H9 (cell line): ENCODE measurements around the gene FGFR4. TPM values are rescaled to one million over a fixed set of nuclear protein-coding genes. Genes with fewer than 3 reads are reported as not detected.
"Not testable (repeated sequence)": the region's sequence is repeated elsewhere in the genome, so short reads cannot be mapped to it uniquely, and the experiment has no call there.

Experiments
- DNase-seq: peaks from one replicate; pipeline ENCODE4 v3.0.0-alpha.2; 2017
- H2AFZ ChIP-seq: one replicate; pipeline ENCODE4 v1.6.1; 2013; ENCODE audit warnings: mild to moderate bottlenecking, low read length, control low read depth, moderate library complexity
- H2AK5ac ChIP-seq: 2 replicates; pipeline ENCODE4 v1.6.1; 2013; ENCODE audit warnings: low read length, control low read depth, mixed read lengths; ENCODE audit not compliant: insufficient read length
- H2BK120ac ChIP-seq: one replicate; pipeline ENCODE4 v1.6.1; 2013; ENCODE audit warnings: low read depth, mild to moderate bottlenecking, low read length, control low read depth, inconsistent platforms; ENCODE audit not compliant: poor library complexity, severe bottlenecking
- H2BK12ac ChIP-seq: 2 replicates; pipeline ENCODE4 v1.6.1; 2013; ENCODE audit warnings: low read length, control low read depth, mixed read lengths, low read depth; ENCODE audit not compliant: insufficient read length
- H2BK15ac ChIP-seq: 2 replicates; pipeline ENCODE4 v1.6.1; 2013; ENCODE audit warnings: low read depth, low read length, control low read depth
- H2BK20ac ChIP-seq: one replicate; pipeline ENCODE4 v1.6.1; 2013; ENCODE audit warnings: low read depth, mild to moderate bottlenecking, low read length, control low read depth, inconsistent platforms; ENCODE audit not compliant: poor library complexity, severe bottlenecking
- H2BK5ac ChIP-seq: 2 replicates; pipeline ENCODE4 v1.6.1; 2013; ENCODE audit warnings: low read length, control low read depth, mixed read lengths; ENCODE audit not compliant: insufficient read length
- H3K14ac ChIP-seq: 2 replicates; pipeline ENCODE4 v1.6.1; 2013; ENCODE audit warnings: low read length, control low read depth; ENCODE audit not compliant: insufficient read depth
- H3K18ac ChIP-seq: 2 replicates; pipeline ENCODE4 v1.6.1; 2013; ENCODE audit warnings: low read depth, mild to moderate bottlenecking, mixed read lengths, low read length, control low read depth; ENCODE audit not compliant: insufficient read length
- H3K23ac ChIP-seq: 2 replicates; pipeline ENCODE4 v1.6.1; 2013; ENCODE audit warnings: low read length, control low read depth, mixed read lengths, low read depth; ENCODE audit not compliant: insufficient read length
- H3K23me2 ChIP-seq: 2 replicates; pipeline ENCODE4 v1.6.1; 2013; ENCODE audit warnings: low read depth, mild to moderate bottlenecking, mixed read lengths, low read length, control low read depth; ENCODE audit not compliant: insufficient read length, poor library complexity, severe bottlenecking
- H3K27ac ChIP-seq: 2 replicates; pipeline ENCODE4 v1.5.1; 2013; ENCODE audit warnings: low read length, control low read depth, mixed read lengths, low read depth; ENCODE audit not compliant: insufficient read length
- H3K27me3 ChIP-seq: 2 replicates; pipeline ENCODE4 v1.6.1; 2013; ENCODE audit warnings: low read length, control low read depth, inconsistent platforms; ENCODE audit not compliant: insufficient read depth
- H3K4ac ChIP-seq: 2 replicates; pipeline ENCODE4 v1.6.1; 2013; ENCODE audit warnings: low read depth, mild to moderate bottlenecking, control low read depth, inconsistent platforms, low read length, moderate library complexity
- H3K4me1 ChIP-seq: 2 replicates; pipeline ENCODE4 v1.6.1; 2013; ENCODE audit warnings: low read length, control low read depth, inconsistent platforms; ENCODE audit not compliant: insufficient read depth
- H3K4me2 ChIP-seq: 2 replicates; pipeline ENCODE4 v1.6.1; 2013; ENCODE audit warnings: low read length, control low read depth, mixed read lengths; ENCODE audit not compliant: insufficient read length, insufficient read depth
- H3K56ac ChIP-seq: 2 replicates; pipeline ENCODE4 v1.6.1; 2013; ENCODE audit warnings: low read depth, mild to moderate bottlenecking, mixed read lengths, low read length, control low read depth; ENCODE audit not compliant: insufficient read length
- H3K79me1 ChIP-seq: 2 replicates; pipeline ENCODE4 v1.6.1; 2013; ENCODE audit warnings: low read depth, mild to moderate bottlenecking, moderate library complexity, low read length, control low read depth, inconsistent platforms; ENCODE audit not compliant: insufficient read depth, poor library complexity, severe bottlenecking
- H3K79me2 ChIP-seq: 2 replicates; pipeline ENCODE4 v1.6.1; 2013; ENCODE audit warnings: low read length, control low read depth, inconsistent platforms; ENCODE audit not compliant: insufficient read depth
- H3K9ac ChIP-seq: 2 replicates; pipeline ENCODE4 v1.6.1; 2013; ENCODE audit warnings: low read length, control low read depth, mixed read lengths; ENCODE audit not compliant: insufficient read length; ENCODE audit errors: extremely low read depth
- H3K9me3 ChIP-seq: one replicate; pipeline ENCODE4 v1.6.1; 2013; ENCODE audit warnings: low read depth, low read length, inconsistent platforms; ENCODE audit not compliant: control insufficient read depth
- H3T11ph ChIP-seq: one replicate; pipeline ENCODE4 v1.6.1; 2013; ENCODE audit warnings: mild to moderate bottlenecking, low read length, control low read depth, inconsistent platforms
- H4K20me1 ChIP-seq: one replicate; pipeline ENCODE4 v1.6.1; 2013; ENCODE audit not compliant: control insufficient read depth, insufficient read length, insufficient read depth
- H4K5ac ChIP-seq: 2 replicates; pipeline ENCODE4 v1.6.1; 2013; ENCODE audit warnings: low read depth, mild to moderate bottlenecking, mixed read lengths, low read length, control low read depth; ENCODE audit not compliant: insufficient read length
- H4K8ac ChIP-seq: replicated peaks from 2 replicates; pipeline ENCODE4 v1.6.1; 2013; ENCODE audit warnings: low read length, control low read depth, mixed read lengths, low read depth; ENCODE audit not compliant: insufficient read length
- H4K91ac ChIP-seq: 2 replicates; pipeline ENCODE4 v1.6.1; 2013; ENCODE audit warnings: low read depth, mild to moderate bottlenecking, moderate library complexity, mixed read lengths, low read length, control low read depth; ENCODE audit not compliant: insufficient read length
- H3K27ac Mint-ChIP-seq, 3 experiments: 2 replicates in 2 of 3; 3 replicates in 1 of 3; pipeline ENCODE4 v1.8.0; 2020 to 2021; ENCODE audit warnings: mixed read lengths in 3 of 3, mild to moderate bottlenecking in 1 of 3, moderate library complexity in 1 of 3
- H3K27me3 Mint-ChIP-seq: 2 replicates; pipeline ENCODE4 v1.8.0; 2021; ENCODE audit warnings: low read depth, mild to moderate bottlenecking, moderate library complexity, mixed read lengths
- H3K36me3 Mint-ChIP-seq, 3 experiments: 2 replicates in 2 of 3; 3 replicates in 1 of 3; pipeline ENCODE4 v1.8.0; 2020 to 2021; ENCODE audit warnings: low read depth in 3 of 3, mixed read lengths in 3 of 3; ENCODE audit not compliant: insufficient read depth in 1 of 3
- H3K4me1 Mint-ChIP-seq, 2 experiments: 2 replicates each; pipeline ENCODE4 v1.8.0; 2020; ENCODE audit warnings: mixed read lengths in 2 of 2
- H3K4me3 Mint-ChIP-seq, 2 experiments: 2 replicates in 1 of 2; 3 replicates in 1 of 2; pipeline ENCODE4 v1.8.0; 2020 to 2021; ENCODE audit warnings: mild to moderate bottlenecking in 2 of 2, mixed read lengths in 2 of 2, moderate library complexity in 1 of 2
- H3K9me3 Mint-ChIP-seq, 2 experiments: 2 replicates in 1 of 2; 3 replicates in 1 of 2; pipeline ENCODE4 v1.8.0; 2020; ENCODE audit warnings: mild to moderate bottlenecking in 2 of 2, mixed read lengths in 2 of 2, moderate library complexity in 1 of 2
- WGBS: extraction: QIAGEN DNeasy Blood & Tissue Kit; methylation state at CpG from one replicate; pipeline ENCODE4 v1.1.7; 2013; ENCODE audit warnings: missing lambda C conversion rate, low lambda C conversion rate, mixed read lengths; ENCODE audit not compliant: insufficient read length; ENCODE audit errors: extremely low coverage; 5-methylcytosine and 5-hydroxymethylcytosine counted together
- total RNA-seq: library from RNA; stranded (reverse); gene quantifications from 2 replicates; pipeline ENCODE4 v1.2.1, GENCODE V29; 2021
- TF ChIP-seq, protein P1 (sequence below): fragments of 200-600 bp; sonication (generic); conservative IDR thresholded peaks from 3 replicates; pipeline ENCODE4 v1.8.0; 2021; ENCODE audit warnings: antibody characterized with exemption, mild to moderate bottlenecking

Gene FGFR4
- total RNA-seq, 1 experiment from 2014 or later = 52.8 TPM

DNA sequence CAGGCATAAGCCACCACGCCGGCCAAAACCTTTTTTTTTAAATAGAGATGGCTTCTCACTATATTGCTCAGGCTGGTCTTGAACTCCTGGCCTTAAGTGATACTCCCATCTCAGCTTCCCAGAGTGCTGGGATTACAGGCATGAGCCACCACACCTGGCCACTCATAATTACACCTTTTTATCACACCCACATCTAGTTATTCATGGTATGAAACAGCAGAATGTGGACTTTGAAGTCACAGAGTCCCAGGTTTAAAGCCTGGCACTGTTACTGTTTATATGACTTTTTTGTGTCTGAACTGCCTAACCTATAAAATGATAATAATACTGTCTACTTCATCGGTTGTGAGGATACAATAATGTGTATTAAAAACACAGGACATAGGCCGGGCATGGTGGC is 41.1 kb upstream of the FGFR4 start:
- Histone ChIP-seq H2BK12ac (no peak overlapping the region), H3T11ph (no peak overlapping the region), H2BK5ac (no peak overlapping the region), H3K4ac (no peak overlapping the region), H3K4me1 (no peaks in the 10 kb centered on the region), H2BK120ac (no peak overlapping the region), H2BK20ac (no peak overlapping the region), H3K23ac (no peak overlapping the region), H3K79me1 (no peaks in the 10 kb centered on the region), H3K56ac (no peak overlapping the region), H4K91ac (no peak overlapping the region), H3K23me2 (no peaks in the 10 kb centered on the region), H3K9me3 (no peaks in the 10 kb centered on the region), H3K4me2 (no peak overlapping the region), H4K8ac (no peak overlapping the region), H3K79me2 (no peaks in the 10 kb centered on the region), H3K14ac (no peak overlapping the region), H4K5ac (no peak overlapping the region), H2AFZ (no peak overlapping the region), H2AK5ac (no peak overlapping the region), H3K9ac (no peak overlapping the region), H2BK15ac (no peak overlapping the region), H3K27ac (no peak overlapping the region), H4K20me1 (no peaks in the 10 kb centered on the region), H3K27me3 (no peaks in the 10 kb centered on the region), H3K18ac (no peak overlapping the region)
- no CpG with 5 or more reads among the region's 4 CpGs for WGBS
- H3K36me3 Mint-ChIP-seq = peaks cover 16 to 81% (median 50%) of the 10 kb centered on the region in 3 experiments; a peak in 6 of 7 replicates
- TF ChIP-seq, protein P1, sequence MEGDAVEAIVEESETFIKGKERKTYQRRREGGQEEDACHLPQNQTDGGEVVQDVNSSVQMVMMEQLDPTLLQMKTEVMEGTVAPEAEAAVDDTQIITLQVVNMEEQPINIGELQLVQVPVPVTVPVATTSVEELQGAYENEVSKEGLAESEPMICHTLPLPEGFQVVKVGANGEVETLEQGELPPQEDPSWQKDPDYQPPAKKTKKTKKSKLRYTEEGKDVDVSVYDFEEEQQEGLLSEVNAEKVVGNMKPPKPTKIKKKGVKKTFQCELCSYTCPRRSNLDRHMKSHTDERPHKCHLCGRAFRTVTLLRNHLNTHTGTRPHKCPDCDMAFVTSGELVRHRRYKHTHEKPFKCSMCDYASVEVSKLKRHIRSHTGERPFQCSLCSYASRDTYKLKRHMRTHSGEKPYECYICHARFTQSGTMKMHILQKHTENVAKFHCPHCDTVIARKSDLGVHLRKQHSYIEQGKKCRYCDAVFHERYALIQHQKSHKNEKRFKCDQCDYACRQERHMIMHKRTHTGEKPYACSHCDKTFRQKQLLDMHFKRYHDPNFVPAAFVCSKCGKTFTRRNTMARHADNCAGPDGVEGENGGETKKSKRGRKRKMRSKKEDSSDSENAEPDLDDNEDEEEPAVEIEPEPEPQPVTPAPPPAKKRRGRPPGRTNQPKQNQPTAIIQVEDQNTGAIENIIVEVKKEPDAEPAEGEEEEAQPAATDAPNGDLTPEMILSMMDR = no peak
- no peak overlapping the region for H3K4me3 Mint-ChIP-seq
- H3K9me3 Mint-ChIP-seq = no peaks in the 10 kb centered on the region
- no peaks in the 10 kb centered on the region for H3K4me1 Mint-ChIP-seq
- H3K27me3 Mint-ChIP-seq = no peaks in the 10 kb centered on the region
- no peak overlapping the region for H3K27ac Mint-ChIP-seq
- no peak for DNase-seq

DNA sequence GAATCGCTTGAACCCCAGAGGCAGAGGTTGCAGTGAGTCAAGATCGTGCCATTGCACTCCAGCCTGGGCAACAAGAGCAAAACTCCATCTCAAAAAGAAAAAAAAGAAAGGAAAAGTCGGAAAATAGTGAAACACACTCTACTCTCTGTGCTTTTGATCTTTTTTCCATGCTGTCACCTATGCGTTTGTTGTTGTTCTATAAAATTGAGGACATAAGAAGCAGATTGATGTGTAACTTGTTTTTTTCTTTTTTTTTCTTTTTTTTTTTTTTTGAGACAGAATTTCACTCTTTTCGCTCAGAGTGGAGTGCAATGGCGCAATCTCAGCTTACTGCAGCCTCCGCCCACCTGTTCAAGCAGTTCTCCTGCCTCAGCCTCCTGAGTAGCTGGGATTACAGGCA is 38.2 kb upstream of the FGFR4 start:
- H3K79me1 ChIP-seq, H3K23me2 ChIP-seq, H3T11ph ChIP-seq, H3K4me1 Mint-ChIP-seq, H3K23ac ChIP-seq, H3K14ac ChIP-seq, H3K9me3 ChIP-seq, H3K4me3 Mint-ChIP-seq, H2BK5ac ChIP-seq, H3K4me1 ChIP-seq, H2BK120ac ChIP-seq, H3K27me3 Mint-ChIP-seq, H2BK15ac ChIP-seq, H4K8ac ChIP-seq, H2BK20ac ChIP-seq, H3K4me2 ChIP-seq, H2BK12ac ChIP-seq, H4K5ac ChIP-seq, H2AK5ac ChIP-seq, H3K27me3 ChIP-seq, H4K20me1 ChIP-seq, H3K9me3 Mint-ChIP-seq, H3K27ac Mint-ChIP-seq, H4K91ac ChIP-seq, H3K9ac ChIP-seq, H3K4ac ChIP-seq, H3K18ac ChIP-seq, DNase-seq, H3K27ac ChIP-seq, H3K79me2 ChIP-seq, H2AFZ ChIP-seq, H3K56ac ChIP-seq: not testable (repeated sequence)
- WGBS = no CpG with 5 or more reads among the region's 7 CpGs
- H3K36me3 Mint-ChIP-seq = peaks cover 18 to 76% (median 50%) of the 10 kb centered on the region in 3 experiments; a peak in 6 of 7 replicates
